Hepatocyte (in vitro differentiated cells): ENCODE measurements around the gene RBMS1.

Source experiments
- CTCF ChIP-seq: fragments of 200-600 bp; sonication (generic); IDR thresholded peaks from 2 replicates; pipeline ENCODE4 v1.5.1; 2016; ENCODE audit warnings: antibody characterized with exemption, mild to moderate bottlenecking; ENCODE audit not compliant: poor library complexity
- EZH2 ChIP-seq: fragments of 200-600 bp; sonication (generic); IDR thresholded peaks from 2 replicates; pipeline ENCODE4 v1.6.1; 2016; ENCODE audit warnings: antibody characterized with exemption, mild to moderate bottlenecking, borderline replicate concordance

GRCh38 chr2:160255408-160255807 is 238.2 kb downstream of the RBMS1 start:
- TF ChIP-seq CTCF (no peak), EZH2 (no peak)
